IMR-90 (cell line): Measurements from ENCODE around the gene ABCB4. TPM values are rescaled to one million over a fixed set of nuclear protein-coding genes. Genes with fewer than 3 reads are reported as not detected.

Experiments
- ATAC-seq: fragments of 200-7000 bp; cut with Tn5 transposase; 2 replicates; pipeline ENCODE4 v1.9.1; 2020; ENCODE audit warnings: low read depth, mild to moderate bottlenecking, moderate library complexity
- BruUV-seq: library from RNA; stranded (reverse); fragments of 400-500 nt; replicated peaks from 2 replicates; lab custom pipeline; 2021; lab: Mats Ljungman, UMichigan
- CTCF ChIA-PET: fragments of 300-600 bp; formaldehyde crosslinking; extraction: SDS; loops from one replicate; lab custom pipeline; 2021; ENCODE audit warnings: antibody characterized with exemption; lab: Yijun Ruan, JAX
- POLR2A ChIA-PET: fragments of 300-600 bp; sonication (Branson Sonifier 250); formaldehyde crosslinking; loops from one replicate; lab custom pipeline; 2022; ENCODE audit warnings: antibody characterized with exemption; ENCODE audit not compliant: unreplicated experiment; lab: Charles Lee
- DNase-seq: peaks from one replicate; pipeline ENCODE4 v3.0.0; 2013
- H2AFZ ChIP-seq: replicated peaks from 2 replicates; pipeline ENCODE3; 2013; ENCODE audit warnings: low read length, mild to moderate bottlenecking; ENCODE audit not compliant: poor library complexity
- H2AK5ac ChIP-seq: 2 replicates; pipeline ENCODE4 v1.6.1; 2013; ENCODE audit warnings: low read depth, low read length, inconsistent platforms
- H2AK9ac ChIP-seq: replicated peaks from 2 replicates; pipeline ENCODE3; 2013; ENCODE audit warnings: mild to moderate bottlenecking, low read depth, low read length, moderate library complexity; ENCODE audit not compliant: poor library complexity
- H2BK120ac ChIP-seq: 2 replicates; pipeline ENCODE4 v1.6.1; 2013; ENCODE audit warnings: low read depth, low read length, inconsistent platforms
- H2BK15ac ChIP-seq: 3 replicates; pipeline ENCODE4 v1.6.1; 2013; ENCODE audit warnings: low read depth, low read length, inconsistent platforms
- H2BK20ac ChIP-seq: 2 replicates; pipeline ENCODE4 v1.6.1; 2013; ENCODE audit warnings: low read depth, mild to moderate bottlenecking, inconsistent platforms, low read length, moderate library complexity
- H2BK5ac ChIP-seq: 2 replicates; pipeline ENCODE4 v1.6.1; 2013; ENCODE audit warnings: mild to moderate bottlenecking, low read depth, low read length, inconsistent platforms; ENCODE audit not compliant: poor library complexity, severe bottlenecking
- H3K14ac ChIP-seq: replicated peaks from 2 replicates; pipeline ENCODE4 v1.6.1; 2013; ENCODE audit warnings: low read depth, low read length, inconsistent platforms
- H3K18ac ChIP-seq: 2 replicates; pipeline ENCODE4 v1.6.1; 2013; ENCODE audit warnings: low read depth, low read length, control low read depth
- H3K23ac ChIP-seq: 2 replicates; pipeline ENCODE4 v1.6.1; 2013; ENCODE audit warnings: low read depth, low read length, inconsistent platforms
- H3K27ac ChIP-seq: 2 replicates; pipeline ENCODE4 v1.5.1; 2013; ENCODE audit warnings: mild to moderate bottlenecking, control low read depth, low read length; ENCODE audit not compliant: insufficient read depth
- H3K27me3 ChIP-seq: 2 replicates; pipeline ENCODE4 v1.6.1; 2013; ENCODE audit warnings: low read length; ENCODE audit not compliant: control insufficient read depth, insufficient read depth
- H3K36me3 ChIP-seq: 2 replicates; pipeline ENCODE4 v1.6.1; 2013; ENCODE audit warnings: low read length, mixed read lengths; ENCODE audit not compliant: control insufficient read depth, insufficient read depth
- H3K4ac ChIP-seq: 2 replicates; pipeline ENCODE4 v1.6.1; 2013; ENCODE audit warnings: low read depth, low read length, inconsistent platforms
- H3K4me1 ChIP-seq: 2 replicates; pipeline ENCODE4 v1.6.1; 2013; ENCODE audit warnings: low read length, mixed read lengths; ENCODE audit not compliant: control insufficient read depth, insufficient read depth
- H3K4me2 ChIP-seq: 2 replicates; pipeline ENCODE4 v1.6.1; 2013; ENCODE audit warnings: low read depth, mild to moderate bottlenecking, control low read depth, low read length, moderate library complexity
- H3K4me3 ChIP-seq: 2 replicates; pipeline ENCODE4 v1.5.1; 2013; ENCODE audit warnings: low read depth, mild to moderate bottlenecking, control low read depth, low read length, moderate library complexity; ENCODE audit not compliant: insufficient read depth
- H3K56ac ChIP-seq: 2 replicates; pipeline ENCODE4 v1.6.1; 2013; ENCODE audit warnings: low read length, inconsistent platforms; ENCODE audit not compliant: insufficient read depth; ENCODE audit errors: extremely low read depth
- H3K79me1 ChIP-seq, 2 experiments: 2 replicates each; pipeline ENCODE4 v1.6.1; 2013; ENCODE audit warnings: low read length in 2 of 2, inconsistent platforms in 1 of 2, low read depth in 1 of 2
- H3K9ac ChIP-seq: 2 replicates; pipeline ENCODE4 v1.6.1; 2013; ENCODE audit warnings: low read depth, low read length, control low read depth
- H3K9me1 ChIP-seq: 2 replicates; pipeline ENCODE4 v1.6.1; 2013; ENCODE audit warnings: low read length, inconsistent platforms; ENCODE audit not compliant: insufficient read depth
- H3K9me3 ChIP-seq: 2 replicates; pipeline ENCODE4 v1.6.1; 2013; ENCODE audit warnings: low read length; ENCODE audit not compliant: control insufficient read depth, insufficient read depth
- H4K20me1 ChIP-seq: 2 replicates; pipeline ENCODE4 v1.6.1; 2013; ENCODE audit warnings: low read length, inconsistent platforms; ENCODE audit not compliant: insufficient read depth
- H4K5ac ChIP-seq: 2 replicates; pipeline ENCODE4 v1.6.1; 2013; ENCODE audit warnings: mild to moderate bottlenecking, low read depth, low read length, control low read depth
- H4K8ac ChIP-seq, 2 experiments: 2 replicates each; pipeline ENCODE4 v1.6.1; 2013; ENCODE audit warnings: low read depth in 2 of 2, low read length in 2 of 2, control low read depth in 1 of 2, inconsistent platforms in 1 of 2
- H4K91ac ChIP-seq: 2 replicates; pipeline ENCODE4 v1.6.1; 2013; ENCODE audit warnings: low read depth, low read length, inconsistent platforms; ENCODE audit not compliant: insufficient read depth
- BHLHE40 ChIP-seq: fragments of 150-350 bp; IDR thresholded peaks from 2 replicates; pipeline ENCODE4 v1.6.1; 2016; ENCODE audit warnings: mild to moderate bottlenecking, low read depth, low read length
- CEBPB ChIP-seq: IDR thresholded peaks from 2 replicates; pipeline ENCODE4 v1.6.1; 2012; ENCODE audit warnings: low read depth, low read length, improper control_type of control experiment
- CHD1 ChIP-seq: IDR thresholded peaks from 2 replicates; pipeline ENCODE4 v1.6.1; 2012; ENCODE audit warnings: low read depth, low read length, improper control_type of control experiment
- CTCF ChIP-seq: conservative IDR thresholded peaks from 2 replicates; pipeline ENCODE4 v1.5.1; 2012; ENCODE audit warnings: mild to moderate bottlenecking, low read depth, low read length, improper control_type of control experiment
- ELK1 ChIP-seq: fragments of 150-350 bp; IDR thresholded peaks from 2 replicates; pipeline ENCODE4 v1.6.1; 2016; ENCODE audit warnings: low read depth, mild to moderate bottlenecking, low read length, moderate library complexity, borderline replicate concordance
- FOS ChIP-seq: fragments of 150-350 bp; IDR thresholded peaks from 2 replicates; pipeline ENCODE4 v1.6.1; 2016; ENCODE audit warnings: low read depth, low read length
- MAZ ChIP-seq: IDR thresholded peaks from 2 replicates; pipeline ENCODE4 v1.6.1; 2012; ENCODE audit warnings: low read depth, mild to moderate bottlenecking, low read length, improper control_type of control experiment, moderate library complexity, borderline replicate concordance
- MXI1 ChIP-seq: IDR thresholded peaks from 2 replicates; pipeline ENCODE4 v1.6.1; 2012; ENCODE audit warnings: low read depth, mild to moderate bottlenecking, low read length, moderate library complexity, borderline replicate concordance
- RAD21 ChIP-seq: IDR thresholded peaks from 2 replicates; pipeline ENCODE4 v1.6.1; 2012; ENCODE audit warnings: low read length, improper control_type of control experiment
- RCOR1 ChIP-seq: IDR thresholded peaks from 2 replicates; pipeline ENCODE4 v1.6.1; 2012; ENCODE audit warnings: mild to moderate bottlenecking, low read length, improper control_type of control experiment; ENCODE audit not compliant: insufficient replicate concordance
- RFX5 ChIP-seq: IDR thresholded peaks from 2 replicates; pipeline ENCODE4 v1.8.0; 2012; ENCODE audit warnings: low read depth, mild to moderate bottlenecking, low read length, moderate library complexity
- WGBS, 2 experiments: methylation state at CpG; one replicate each; pipeline versions ENCODE4 v1.1.5 to v1.1.7; 2013; ENCODE audit warnings: missing lambda C conversion rate in 2 of 2; ENCODE audit not compliant: insufficient read length in 1 of 2; ENCODE audit errors: extremely low coverage in 2 of 2; 5-methylcytosine and 5-hydroxymethylcytosine counted together
- dilution Hi-C: fragments of 300-500 bp; cut with HindIII; formaldehyde crosslinking; loops from one replicate; pipeline ENCODE4 v1.14.3; 2018; ENCODE audit warnings: low sequenced_read_pairs; ENCODE audit not compliant: unreplicated experiment
- in situ Hi-C: fragments of 300-500 bp; cut with MboI; formaldehyde crosslinking; loops from 3 replicates; pipeline ENCODE4 v1.14.3; 2019; ENCODE audit warnings: low sequenced_read_pairs, inconsistent platforms, mixed read lengths
- intact Hi-C: fragments of 100-400 bp; cut with micrococcal nuclease; formaldehyde crosslinking; loops from 2 replicates; pipeline ENCODE4 v1.10.0; 2022
- polyA plus RNA-seq, 3 experiments: library from polyadenylated mRNA; depleted of rRNA; stranded (reverse); fragments of >200 nt; gene quantifications; 2 replicates each; pipeline ENCODE4 v1.2.3, GENCODE V29; 2012; ENCODE audit warnings: low replicate concordance in 1 of 3
- total RNA-seq: library from RNA; depleted of rRNA; stranded (reverse); fragments of >200 nt; gene quantifications from 2 replicates; pipeline ENCODE4 v1.2.3, GENCODE V29; 2012

ABCB4 gene
- total and polyA plus RNA-seq, 2 of the 4 experiments (the other 2 are of a cell fraction) = not detected

GRCh38 chr7:87476179-87476557 lies 688 bp upstream of the ABCB4 start:
- no peak overlapping the region for H2BK20ac ChIP-seq
- dilution Hi-C loops (no loop called here), in situ Hi-C loops (no loop called here), intact Hi-C loops (no loop called here)
- H3K9me1 ChIP-seq = no peaks in the 10 kb centered on the region
- DNase-seq = no peak
- H3K18ac ChIP-seq = no peak overlapping the region
- no peaks in the 10 kb centered on the region for H3K36me3 ChIP-seq
- H2AK9ac ChIP-seq = no peak overlapping the region
- H2BK5ac ChIP-seq = no peak overlapping the region
- H3K4me1 ChIP-seq = no peaks in the 10 kb centered on the region
- ChIA-PET POLR2A (no interaction called here), CTCF (no interaction called here)
- H3K9me3 ChIP-seq = no peaks in the 10 kb centered on the region
- no peaks in the 10 kb centered on the region for H3K79me1 ChIP-seq
- no peak overlapping the region for H4K91ac ChIP-seq
- no peak overlapping the region for H4K8ac ChIP-seq
- no peak overlapping the region for H3K4ac ChIP-seq
- H3K56ac ChIP-seq = no peak overlapping the region
- no peak overlapping the region for H3K4me2 ChIP-seq
- H3K23ac ChIP-seq = no peak overlapping the region
- H2AFZ ChIP-seq = peak overlapping the region; percentile 36
- no peak overlapping the region for H2BK120ac ChIP-seq
- no peak overlapping the region for H2AK5ac ChIP-seq
- no peaks in the 10 kb centered on the region for H4K20me1 ChIP-seq
- ATAC-seq = no peak
- WGBS, 2 experiments = 80% methylated on average over 1 of the region's 8 CpGs; no CpG with 5 or more reads in 1 of the 2 experiments
- H3K27ac ChIP-seq = no peak overlapping the region
- BruUV-seq = no TSS peak
- H2BK15ac ChIP-seq = no peak overlapping the region
- H3K27me3 ChIP-seq = peaks cover 28% of the 10 kb centered on the region
- H3K4me3 ChIP-seq = no peak overlapping the region
- no peak for TF ChIP-seq CTCF
- TF ChIP-seq RAD21 = no peak
- no peak for TF ChIP-seq CHD1
- no peak for TF ChIP-seq MXI1
- TF ChIP-seq BHLHE40 = no peak
- no peak for TF ChIP-seq RCOR1
- TF ChIP-seq MAZ = no peak
- no peak for TF ChIP-seq FOS
- no peak for TF ChIP-seq RFX5
- TF ChIP-seq ELK1 = no peak
- no peak for TF ChIP-seq CEBPB
- H4K5ac ChIP-seq = no peak overlapping the region
- no peak overlapping the region for H3K9ac ChIP-seq
- H3K14ac ChIP-seq = no peak overlapping the region
